Naive thymus-derived CD4-positive, alpha-beta T cell (primary cell): Measurements from ENCODE around the gene OST4. TPM values are rescaled to one million over a fixed set of nuclear protein-coding genes. Genes with fewer than 3 reads are reported as not detected.
A peak's percentile ranks its signal among the peaks of the same experiment; 100 is the strongest.

ENCODE experiments used
- ATAC-seq: fragments of 150-1000 bp; cut with Tn5 transposase; 2 replicates; pipeline ENCODE4 v1.10.0; 2021; ENCODE audit warnings: mild to moderate bottlenecking, moderate library complexity
- CTCF ChIA-PET: fragments of 350-600 bp; sonication (Branson Sonifier 250); formaldehyde crosslinking; loops from one replicate; lab custom pipeline; 2021; ENCODE audit warnings: antibody characterized with exemption; lab: Charles Lee
- POLR2A ChIA-PET: fragments of 350-600 bp; sonication (Branson Sonifier 250); formaldehyde crosslinking; loops from one replicate; lab custom pipeline; 2021; ENCODE audit warnings: antibody characterized with exemption, inconsistent platforms; lab: Charles Lee
- DNase-seq, 9 donors: peaks; one replicate each; pipeline versions ENCODE4 v3.0.0 to v3.0.0-alpha.2; 2020 to 2022; ENCODE audit warnings: mixed read lengths in 1 of 9
- H3K27ac ChIP-seq: one replicate; pipeline ENCODE4 v1.7.0; 2013; ENCODE audit warnings: mild to moderate bottlenecking, low read depth, low read length, moderate library complexity
- H3K27me3 ChIP-seq, 2 donors: one replicate each; pipeline ENCODE4 v1.7.0; 2013; ENCODE audit warnings: low read length in 2 of 2, mild to moderate bottlenecking in 2 of 2, moderate library complexity in 2 of 2; ENCODE audit not compliant: control insufficient read depth in 2 of 2, insufficient read depth in 2 of 2
- H3K36me3 ChIP-seq, 3 experiments: 1 replicate in 2 of 3; 2 replicates in 1 of 3; pipeline ENCODE4 v1.7.0; 2013; ENCODE audit warnings: low read length in 3 of 3, mild to moderate bottlenecking in 3 of 3, moderate library complexity in 1 of 3; ENCODE audit not compliant: insufficient read depth in 3 of 3, control insufficient read depth in 2 of 3
- H3K4me1 ChIP-seq, 2 donors: one replicate each; pipeline ENCODE4 v1.7.0; 2013; ENCODE audit warnings: low read length in 2 of 2, mild to moderate bottlenecking in 2 of 2, moderate library complexity in 1 of 2; ENCODE audit not compliant: control insufficient read depth in 2 of 2, insufficient read depth in 2 of 2
- H3K4me3 ChIP-seq: 2 replicates; pipeline ENCODE4 v1.7.0; 2013; ENCODE audit warnings: mild to moderate bottlenecking, low read length
- H3K9me3 ChIP-seq, 3 experiments: 1 replicate in 2 of 3; 2 replicates in 1 of 3; pipeline ENCODE4 v1.7.0; 2013; ENCODE audit warnings: low read length in 3 of 3; ENCODE audit not compliant: control insufficient read depth in 2 of 3
- H3K27ac Mint-ChIP-seq, 9 donors: one replicate each; pipeline ENCODE4 v1.8.0; 2020 to 2022; ENCODE audit warnings: mixed read lengths in 9 of 9, mild to moderate bottlenecking in 8 of 9, moderate library complexity in 5 of 9, inconsistent platforms in 2 of 9
- H3K27me3 Mint-ChIP-seq, 5 donors: one replicate each; pipeline ENCODE4 v1.8.0; 2021 to 2022; ENCODE audit warnings: mixed read lengths in 5 of 5, mild to moderate bottlenecking in 1 of 5
- H3K36me3 Mint-ChIP-seq, 5 donors: one replicate each; pipeline ENCODE4 v1.8.0; 2020 to 2022; ENCODE audit warnings: mixed read lengths in 5 of 5, mild to moderate bottlenecking in 3 of 5, inconsistent platforms in 1 of 5
- H3K4me1 Mint-ChIP-seq, 7 donors: one replicate each; pipeline ENCODE4 v1.8.0; 2020 to 2022; ENCODE audit warnings: mixed read lengths in 7 of 7, mild to moderate bottlenecking in 3 of 7, inconsistent platforms in 1 of 7
- H3K4me3 Mint-ChIP-seq, 10 donors: one replicate each; pipeline ENCODE4 v1.8.0; 2020 to 2022; ENCODE audit warnings: mild to moderate bottlenecking in 10 of 10, mixed read lengths in 10 of 10, moderate library complexity in 6 of 10, inconsistent platforms in 2 of 10
- H3K9me3 Mint-ChIP-seq, 11 donors: one replicate each; pipeline ENCODE4 v1.8.0; 2020 to 2022; ENCODE audit warnings: mixed read lengths in 11 of 11, mild to moderate bottlenecking in 4 of 11, inconsistent platforms in 1 of 11, moderate library complexity in 1 of 11
- intact Hi-C, 2 donors: fragments of 100-400 bp; cut with micrococcal nuclease; formaldehyde crosslinking; loops; one replicate each; pipeline ENCODE4 v1.15.1; 2023
- polyA plus RNA-seq, 2 donors: library from polyadenylated mRNA; unstranded; fragments of 300-500 nt; fragmentation: Illumina TruSeq; gene quantifications; one replicate each; pipeline ENCODE4 v1.2.3, GENCODE V29; 2021
- total RNA-seq, 6 experiments: library from RNA in 5 of 6; stranded (reverse) in 5 of 6; gene quantifications; 1 replicate in 5 of 6; 2 replicates in 1 of 6; pipeline ENCODE4 v1.2.3 and lab custom pipeline; 2021 to 2026

OST4 gene
- total and polyA plus RNA-seq, 7 experiments from 2014 or later: 241 to 884 (median 267) TPM

GRCh38 chr2:27050281-27050995, 21.0 kb downstream of the OST4 start:
- Histone ChIP-seq H3K27me3 (no peaks in the 10 kb centered on the region), H3K36me3 (peaks cover 4 to 13% (median 5%) of the 10 kb centered on the region in 3 experiments), H3K4me3 (peak overlapping the region; percentile 99), H3K9me3 (no peaks in the 10 kb centered on the region), H3K4me1 (peaks cover 8 to 15% of the 10 kb centered on the region in 2 donors), H3K27ac (peak overlapping the region; percentile 84)
- ChIA-PET CTCF (interaction anchor here (0.6 to 1.6 kb wide), 9 partner anchors 11 to 272 kb away, joined by 3 to 6 read pairs (median 4); partner anchors contain the start of gene ABHD1), POLR2A (interaction anchor here (0.5 to 10.4 kb wide), 24 partner anchors 9 to 750 kb away, joined by 3 to 216 read pairs (median 4); partner anchors contain the start of genes ATRAID, KHK, MPV17 and NRBP1)
- Mint-ChIP-seq H3K4me1 (peaks cover 10 to 34% (median 19%) of the 10 kb centered on the region in 7 donors), H3K9me3 (peaks cover 0 to 15% (median 0%) of the 10 kb centered on the region in 11 donors), H3K27me3 (peaks cover 0 to 8% (median 4%) of the 10 kb centered on the region in 5 donors), H3K4me3 (peak overlapping the region; percentile 86 to 100 (median 99)), H3K36me3 (peaks cover 0 to 14% (median 6%) of the 10 kb centered on the region in 5 donors), H3K27ac (peak overlapping the region; percentile 96 to 100 (median 100))
- peak; percentile 76 for ATAC-seq
- intact Hi-C loops: loop anchor here (1.0 to 5.0 kb wide), 13 partner anchors 18 to 1342 kb away; partner anchors contain the start of genes ATRAID (in 2 of the 2), SLC5A6 (in 2 of the 2), TMEM214 (in 2 of the 2) and ABHD1 (in 1 of the 2)
- DNase-seq: peak; percentile 77 to 95 (median 94)

- intact Hi-C loops: loop anchor here (1.0 to 5.0 kb wide), 13 partner anchors 17 to 1343 kb away; partner anchors contain the start of genes ATRAID (in 2 of the 2), SLC5A6 (in 2 of the 2), TMEM214 (in 2 of the 2) and ABHD1 (in 1 of the 2)
- H3K4me1 Mint-ChIP-seq: peaks cover 6 to 34% (median 19%) of the 10 kb centered on the region in 7 donors
- DNase-seq (peak in 8 of 9 donors; percentile 37 to 81 (median 44)), ATAC-seq (peak; percentile 19)
- ChIA-PET POLR2A (interaction anchor here (0.8 to 10.4 kb wide), 15 partner anchors 10 to 662 kb away, joined by 3 to 216 read pairs (median 5); partner anchors contain the start of genes ATRAID, KHK, MPV17 and OST4), CTCF (interaction anchor here (1.0 to 1.6 kb wide), 5 partner anchors 9 to 273 kb away, joined by 3 to 4 read pairs (median 3); no protein-coding TSS in a partner anchor)
- H3K4me1 ChIP-seq: peaks cover 8 to 15% of the 10 kb centered on the region in 2 donors
- H3K27me3 ChIP-seq: no peaks in the 10 kb centered on the region
- H3K27ac Mint-ChIP-seq: peak overlapping the region; percentile 96 to 100 (median 100)
- H3K4me3 ChIP-seq: peak overlapping the region; percentile 99
- peak overlapping the region; percentile 86 to 100 (median 99) for H3K4me3 Mint-ChIP-seq
- peak overlapping the region; percentile 84 for H3K27ac ChIP-seq
- peaks cover 0 to 14% (median 2%) of the 10 kb centered on the region in 5 donors for H3K36me3 Mint-ChIP-seq
- peaks cover 0 to 8% (median 4%) of the 10 kb centered on the region in 5 donors for H3K27me3 Mint-ChIP-seq
- peaks cover 0 to 5% (median 0%) of the 10 kb centered on the region in 3 experiments for H3K36me3 ChIP-seq
- peaks cover 0 to 15% (median 0%) of the 10 kb centered on the region in 11 donors for H3K9me3 Mint-ChIP-seq
- H3K9me3 ChIP-seq: no peaks in the 10 kb centered on the region
Measured at GRCh38 chr2:27049422-27050280, 21.8 kb downstream of the OST4 start.

- Histone ChIP-seq H3K27me3 (no peaks in the 10 kb centered on the region), H3K9me3 (no peaks in the 10 kb centered on the region), H3K4me3 (no peak overlapping the region), H3K27ac (no peak overlapping the region), H3K4me1 (no peaks in the 10 kb centered on the region), H3K36me3 (peaks cover 0 to 37% (median 13%) of the 10 kb centered on the region in 3 experiments)
- ATAC-seq: no peak
- Mint-ChIP-seq H3K36me3 (peaks cover 5 to 20% (median 9%) of the 10 kb centered on the region in 5 donors), H3K4me3 (no peak overlapping the region), H3K27ac (peak overlapping the region in 1 of 9 donors; percentile 40), H3K4me1 (peaks cover 0 to 11% (median 0%) of the 10 kb centered on the region in 7 donors), H3K27me3 (no peaks in the 10 kb centered on the region), H3K9me3 (no peaks in the 10 kb centered on the region)
- ChIA-PET POLR2A (interaction anchor here (0.6 kb wide), 2 partner anchors 8 to 1819 kb away, joined by 3 read pairs; partner anchors contain the start of gene AGBL5), CTCF (interaction anchor here (0.8 kb wide), 1 partner anchor 12 kb away, joined by 3 read pairs; no protein-coding TSS in a partner anchor)
- intact Hi-C loops: no loop called here
- DNase-seq: no peak
Measured at GRCh38 chr2:27042985-27043634, 28.3 kb downstream of the OST4 start.

GRCh38 chr2:27042159-27042661, 29.2 kb downstream of the OST4 start:
- POLR2A ChIA-PET: no interaction called here
- intact Hi-C loops: no loop called here

GRCh38 chr2:27041752-27042151, 29.7 kb downstream of the OST4 start:
- H3K4me3 Mint-ChIP-seq: no peak overlapping the region
- ChIA-PET POLR2A (no interaction called here), CTCF (no interaction called here)
- Histone ChIP-seq H3K27ac (no peak overlapping the region), H3K4me1 (no peaks in the 10 kb centered on the region), H3K36me3 (peaks cover 7 to 51% (median 21%) of the 10 kb centered on the region in 3 experiments), H3K4me3 (no peak overlapping the region), H3K27me3 (no peaks in the 10 kb centered on the region), H3K9me3 (no peaks in the 10 kb centered on the region)
- H3K9me3 Mint-ChIP-seq: no peaks in the 10 kb centered on the region
- peaks cover 5 to 29% (median 9%) of the 10 kb centered on the region in 5 donors for H3K36me3 Mint-ChIP-seq
- peaks cover 0 to 9% (median 0%) of the 10 kb centered on the region in 7 donors for H3K4me1 Mint-ChIP-seq
- intact Hi-C loops: no loop called here
- DNase-seq (no peak), ATAC-seq (no peak)
- peak overlapping the region in 6 of 9 donors; percentile 26 to 83 (median 34) for H3K27ac Mint-ChIP-seq
- H3K27me3 Mint-ChIP-seq: no peaks in the 10 kb centered on the region

More at GRCh38 chr2:27042159-27042661, 29.2 kb downstream of the OST4 start:
- H3K4me3 ChIP-seq: no peak overlapping the region
- H3K27ac ChIP-seq: no peak overlapping the region
- no peaks in the 10 kb centered on the region for H3K27me3 ChIP-seq
- peaks cover 3 to 46% (median 16%) of the 10 kb centered on the region in 3 experiments for H3K36me3 ChIP-seq
- Mint-ChIP-seq H3K27ac (peak overlapping the region in 3 of 9 donors; percentile 26 to 83 (median 40)), H3K4me1 (peaks cover 0 to 9% (median 0%) of the 10 kb centered on the region in 7 donors), H3K36me3 (peaks cover 5 to 25% (median 9%) of the 10 kb centered on the region in 5 donors), H3K27me3 (no peaks in the 10 kb centered on the region), H3K4me3 (no peak overlapping the region), H3K9me3 (no peaks in the 10 kb centered on the region)
- no peaks in the 10 kb centered on the region for H3K9me3 ChIP-seq
- ATAC-seq (peak; percentile 46), DNase-seq (no peak)
- H3K4me1 ChIP-seq: no peaks in the 10 kb centered on the region
- CTCF ChIA-PET: no interaction called here
